Measurements from ENCODE around the gene ABCB6.

The ABCB6 gene

GRCh38 chr2:219249203-219249980 is 30.6 kb upstream of the ABCB6 start (continued):
- TF ChIP-seq PRDM6 (tag by site-specific recombination; IDR thresholded peaks at IDR 0.05) (no peak), SP2 (tag by site-specific recombination; IDR thresholded peaks at IDR 0.05) (peak; percentile 27; the same call in 1 of the 2 replicates), TCF7L2 (IDR thresholded peaks at IDR 0.05; ENCODE audit: borderline replicate concordance, low read depth, low read length) (no peak), ZNF211 (tag by site-specific recombination; IDR thresholded peaks at IDR 0.05; ENCODE audit: low read depth) (no peak), ZSCAN16 (tag by site-specific recombination; IDR thresholded peaks at IDR 0.05) (peak; percentile 93), ZFP3 (tag by site-specific recombination; IDR thresholded peaks at IDR 0.05; ENCODE audit: low read depth) (no peak)
- TF ChIP-seq, protein P1, sequence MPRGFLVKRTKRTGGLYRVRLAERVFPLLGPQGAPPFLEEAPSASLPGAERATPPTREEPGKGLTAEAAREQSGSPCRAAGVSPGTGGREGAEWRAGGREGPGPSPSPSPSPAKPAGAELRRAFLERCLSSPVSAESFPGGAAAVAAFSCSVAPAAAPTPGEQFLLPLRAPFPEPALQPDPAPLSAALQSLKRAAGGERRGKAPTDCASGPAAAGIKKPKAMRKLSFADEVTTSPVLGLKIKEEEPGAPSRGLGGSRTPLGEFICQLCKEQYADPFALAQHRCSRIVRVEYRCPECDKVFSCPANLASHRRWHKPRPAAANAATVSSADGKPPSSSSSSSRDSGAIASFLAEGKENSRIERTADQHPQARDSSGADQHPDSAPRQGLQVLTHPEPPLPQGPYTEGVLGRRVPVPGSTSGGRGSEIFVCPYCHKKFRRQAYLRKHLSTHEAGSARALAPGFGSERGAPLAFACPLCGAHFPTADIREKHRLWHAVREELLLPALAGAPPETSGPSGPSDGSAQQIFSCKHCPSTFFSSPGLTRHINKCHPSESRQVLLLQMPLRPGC (tag by site-specific recombination; IDR thresholded peaks at IDR 0.05): no peak
- TF ChIP-seq, protein P2, sequence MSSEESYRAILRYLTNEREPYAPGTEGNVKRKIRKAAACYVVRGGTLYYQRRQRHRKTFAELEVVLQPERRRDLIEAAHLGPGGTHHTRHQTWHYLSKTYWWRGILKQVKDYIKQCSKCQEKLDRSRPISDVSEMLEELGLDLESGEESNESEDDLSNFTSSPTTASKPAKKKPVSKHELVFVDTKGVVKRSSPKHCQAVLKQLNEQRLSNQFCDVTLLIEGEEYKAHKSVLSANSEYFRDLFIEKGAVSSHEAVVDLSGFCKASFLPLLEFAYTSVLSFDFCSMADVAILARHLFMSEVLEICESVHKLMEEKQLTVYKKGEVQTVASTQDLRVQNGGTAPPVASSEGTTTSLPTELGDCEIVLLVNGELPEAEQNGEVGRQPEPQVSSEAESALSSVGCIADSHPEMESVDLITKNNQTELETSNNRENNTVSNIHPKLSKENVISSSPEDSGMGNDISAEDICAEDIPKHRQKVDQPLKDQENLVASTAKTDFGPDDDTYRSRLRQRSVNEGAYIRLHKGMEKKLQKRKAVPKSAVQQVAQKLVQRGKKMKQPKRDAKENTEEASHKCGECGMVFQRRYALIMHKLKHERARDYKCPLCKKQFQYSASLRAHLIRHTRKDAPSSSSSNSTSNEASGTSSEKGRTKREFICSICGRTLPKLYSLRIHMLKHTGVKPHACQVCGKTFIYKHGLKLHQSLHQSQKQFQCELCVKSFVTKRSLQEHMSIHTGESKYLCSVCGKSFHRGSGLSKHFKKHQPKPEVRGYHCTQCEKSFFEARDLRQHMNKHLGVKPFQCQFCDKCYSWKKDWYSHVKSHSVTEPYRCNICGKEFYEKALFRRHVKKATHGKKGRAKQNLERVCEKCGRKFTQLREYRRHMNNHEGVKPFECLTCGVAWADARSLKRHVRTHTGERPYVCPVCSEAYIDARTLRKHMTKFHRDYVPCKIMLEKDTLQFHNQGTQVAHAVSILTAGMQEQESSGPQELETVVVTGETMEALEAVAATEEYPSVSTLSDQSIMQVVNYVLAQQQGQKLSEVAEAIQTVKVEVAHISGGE (tag by site-specific recombination; conservative IDR thresholded peaks at IDR 0.05; ENCODE audit: low read depth): no peak
- TF ChIP-seq, protein P3, sequence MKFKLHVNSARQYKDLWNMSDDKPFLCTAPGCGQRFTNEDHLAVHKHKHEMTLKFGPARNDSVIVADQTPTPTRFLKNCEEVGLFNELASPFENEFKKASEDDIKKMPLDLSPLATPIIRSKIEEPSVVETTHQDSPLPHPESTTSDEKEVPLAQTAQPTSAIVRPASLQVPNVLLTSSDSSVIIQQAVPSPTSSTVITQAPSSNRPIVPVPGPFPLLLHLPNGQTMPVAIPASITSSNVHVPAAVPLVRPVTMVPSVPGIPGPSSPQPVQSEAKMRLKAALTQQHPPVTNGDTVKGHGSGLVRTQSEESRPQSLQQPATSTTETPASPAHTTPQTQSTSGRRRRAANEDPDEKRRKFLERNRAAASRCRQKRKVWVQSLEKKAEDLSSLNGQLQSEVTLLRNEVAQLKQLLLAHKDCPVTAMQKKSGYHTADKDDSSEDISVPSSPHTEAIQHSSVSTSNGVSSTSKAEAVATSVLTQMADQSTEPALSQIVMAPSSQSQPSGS (tag by site-specific recombination; IDR thresholded peaks at IDR 0.05; ENCODE audit: low read depth): 0 out of 2 replicates have a peak, but pooled peaks have one; percentile 30
- TF ChIP-seq, protein P4, sequence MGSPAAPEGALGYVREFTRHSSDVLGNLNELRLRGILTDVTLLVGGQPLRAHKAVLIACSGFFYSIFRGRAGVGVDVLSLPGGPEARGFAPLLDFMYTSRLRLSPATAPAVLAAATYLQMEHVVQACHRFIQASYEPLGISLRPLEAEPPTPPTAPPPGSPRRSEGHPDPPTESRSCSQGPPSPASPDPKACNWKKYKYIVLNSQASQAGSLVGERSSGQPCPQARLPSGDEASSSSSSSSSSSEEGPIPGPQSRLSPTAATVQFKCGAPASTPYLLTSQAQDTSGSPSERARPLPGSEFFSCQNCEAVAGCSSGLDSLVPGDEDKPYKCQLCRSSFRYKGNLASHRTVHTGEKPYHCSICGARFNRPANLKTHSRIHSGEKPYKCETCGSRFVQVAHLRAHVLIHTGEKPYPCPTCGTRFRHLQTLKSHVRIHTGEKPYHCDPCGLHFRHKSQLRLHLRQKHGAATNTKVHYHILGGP (tag by site-specific recombination; IDR thresholded peaks at IDR 0.05): no peak

DNA sequence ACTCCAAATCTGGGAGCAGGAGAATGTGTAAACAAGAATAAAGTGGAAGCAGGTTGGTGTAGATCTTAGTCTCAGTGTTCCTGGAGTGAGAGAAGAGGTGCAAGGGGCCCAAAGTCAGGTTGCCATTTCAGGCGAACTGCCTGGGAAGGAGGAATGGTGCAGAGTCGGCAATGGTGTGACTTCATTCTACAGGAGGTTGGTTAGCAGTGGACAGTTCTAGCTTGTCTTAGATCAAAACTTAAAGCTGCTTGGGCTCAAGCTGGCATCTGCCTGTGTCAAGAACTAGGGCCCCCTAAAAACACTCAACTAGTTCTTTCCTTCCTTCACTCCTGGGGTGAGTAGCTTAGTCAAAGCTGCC is 30.1 kb upstream of the ABCB6 start:
- Histone ChIP-seq H3K4me3 (ENCODE audit: low read depth, low read length) (no peak overlapping the region), H3K27ac (ENCODE audit: extremely low read depth, low read depth, low read length) (no peak overlapping the region; the same call in 1 of the 2 replicates), H3K9me3 (ENCODE audit: control insufficient read depth, insufficient read depth, low read depth, low read length) (no peaks in the 10 kb centered on the region), H3K4me1 (ENCODE audit: control insufficient read depth, insufficient read depth, low read length) (peaks cover 10% of the 10 kb centered on the region), H3K36me3 (ENCODE audit: control insufficient read depth in 2 of 2, insufficient read depth in 1 of 2, low read length in 2 of 2) (peaks cover 0 to 34% of the 10 kb centered on the region in 2 experiments; a peak in 1 of 3 replicates)
- CTCF ChIA-PET: interaction anchor here (0.6 to 6.2 kb wide), 4 partner anchors 27 to 181 kb away, joined by 3 to 83 read pairs (median 22); partner anchors contain the start of gene DNAJB2
- POLR2A ChIA-PET: interaction anchor here (0.9 to 3.3 kb wide), 9 partner anchors 9 to 72 kb away, joined by 3 to 17 read pairs (median 4); partner anchors contain the start of genes ANKZF1, ATG9A, CNPPD1 and DNAJB2
- no peak for TF ChIP-seq ZNF184 (tag by site-specific recombination; IDR thresholded peaks at IDR 0.05)
- TF ChIP-seq WT1 (tag by site-specific recombination; IDR thresholded peaks at IDR 0.05): no peak
- TF ChIP-seq ZFP3 (tag by site-specific recombination; IDR thresholded peaks at IDR 0.05; ENCODE audit: low read depth): no peak
- TF ChIP-seq, protein P5, sequence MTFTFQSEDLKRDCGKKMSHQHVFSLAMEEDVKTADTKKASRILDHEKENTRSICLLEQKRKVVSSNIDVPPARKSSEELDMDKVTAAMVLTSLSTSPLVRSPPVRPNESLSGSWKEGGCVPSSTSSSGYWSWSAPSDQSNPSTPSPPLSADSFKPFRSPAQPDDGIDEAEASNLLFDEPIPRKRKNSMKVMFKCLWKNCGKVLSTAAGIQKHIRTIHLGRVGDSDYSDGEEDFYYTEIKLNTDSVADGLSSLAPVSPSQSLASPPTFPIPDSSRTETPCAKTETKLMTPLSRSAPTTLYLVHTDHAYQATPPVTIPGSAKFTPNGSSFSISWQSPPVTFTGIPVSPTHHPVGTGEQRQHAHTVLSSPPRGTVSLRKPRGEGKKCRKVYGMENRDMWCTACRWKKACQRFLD (tag by site-specific recombination; IDR thresholded peaks at IDR 0.05): no peak
- no peak for TF ChIP-seq ZNF747 (tag by site-specific recombination; IDR thresholded peaks at IDR 0.05)
- TF ChIP-seq ZNF16 (tag by site-specific recombination; IDR thresholded peaks at IDR 0.05; ENCODE audit: low read depth): no peak
- no peak for TF ChIP-seq ZNF501 (tag by site-specific recombination; IDR thresholded peaks at IDR 0.05)
- TF ChIP-seq ZBTB1 (tag by site-specific recombination; IDR thresholded peaks at IDR 0.05): no peak
- TF ChIP-seq ZNF529 (tag by site-specific recombination; IDR thresholded peaks at IDR 0.05; ENCODE audit: insufficient replicate concordance): no peak
- TF ChIP-seq FEZF1 (tag by site-specific recombination; IDR thresholded peaks at IDR 0.05): no peak
- TF ChIP-seq, protein P4 (tag by site-specific recombination; IDR thresholded peaks at IDR 0.05): no peak
- TF ChIP-seq KLF16 (tag by site-specific recombination; IDR thresholded peaks at IDR 0.05): no peak
- TF ChIP-seq ZNF488 (tag by site-specific recombination; IDR thresholded peaks at IDR 0.05): no peak
